HepG2 (cell line): ENCODE measurements around the gene TEAD4. TPM values are rescaled to one million over a fixed set of nuclear protein-coding genes. Genes with fewer than 3 reads are reported as not detected.
A peak's percentile ranks its signal among the peaks of the same experiment; 100 is the strongest.

ENCODE experiments used
- FOXK2 ChIP-seq: fragments of 450-650 bp; IDR thresholded peaks from 2 replicates; pipeline ENCODE4 v1.6.1; 2016
- FUBP1 ChIP-seq: sonication (generic); formaldehyde crosslinking; IDR thresholded peaks from 2 replicates; pipeline ENCODE4 v1.5.1; 2020; ENCODE audit warnings: missing genetic modification reagents, mild to moderate bottlenecking, borderline replicate concordance
- HDAC2 ChIP-seq: sonication (generic); formaldehyde crosslinking; IDR thresholded peaks from 2 replicates; pipeline ENCODE4 v1.4.0; 2020; ENCODE audit warnings: missing genetic modification reagents
- HNF1B ChIP-seq: sonication (generic); formaldehyde crosslinking; IDR thresholded peaks from 2 replicates; pipeline ENCODE4 v1.5.1; 2020; ENCODE audit warnings: mild to moderate bottlenecking, moderate library complexity, missing genetic modification reagents
- ISX ChIP-seq: sonication (generic); formaldehyde crosslinking; conservative IDR thresholded peaks from 2 replicates; pipeline ENCODE4 v1.5.0; 2020; ENCODE audit warnings: missing genetic modification reagents
- PAWR ChIP-seq: sonication (generic); formaldehyde crosslinking; IDR thresholded peaks from 2 replicates; pipeline ENCODE4 v1.4.0; 2020; ENCODE audit warnings: missing genetic modification reagents, mild to moderate bottlenecking, borderline replicate concordance
- RARA ChIP-seq: IDR thresholded peaks from 2 replicates; pipeline ENCODE4 v1.6.1; 2016; ENCODE audit warnings: missing genetic modification reagents, missing compliant biosample characterization
- RXRB ChIP-seq: IDR thresholded peaks from 2 replicates; pipeline ENCODE4 v1.6.1; 2016; ENCODE audit warnings: borderline replicate concordance, missing genetic modification reagents, missing compliant biosample characterization
- SETDB1 ChIP-seq: sonication (generic); formaldehyde crosslinking; IDR thresholded peaks from 2 replicates; pipeline ENCODE4 v1.5.1; 2020; ENCODE audit warnings: missing genetic modification reagents, mild to moderate bottlenecking, borderline replicate concordance
- ZHX2 ChIP-seq, 2 experiments: sonication (generic) in 1 of 2; formaldehyde crosslinking in 1 of 2; IDR thresholded peaks; 2 replicates each; pipeline versions ENCODE4 v1.6.1 to v1.9.0; 2014 to 2022; ENCODE audit warnings: antibody characterized with exemption in 1 of 2, borderline replicate concordance in 1 of 2, inconsistent platforms in 1 of 2, low read depth in 1 of 2, missing genetic modification reagents in 1 of 2
- ZKSCAN5 ChIP-seq: sonication (generic); formaldehyde crosslinking; IDR thresholded peaks from 2 replicates; pipeline ENCODE4 v1.5.1; 2020; ENCODE audit warnings: mild to moderate bottlenecking, missing genetic modification reagents
- ZNF225 ChIP-seq: sonication (generic); formaldehyde crosslinking; IDR thresholded peaks from 2 replicates; pipeline ENCODE4 v1.4.0; 2020; ENCODE audit warnings: mild to moderate bottlenecking, missing genetic modification reagents
- ZNF24 ChIP-seq: fragments of 450-650 bp; IDR thresholded peaks from 2 replicates; pipeline ENCODE4 v1.6.1; 2017; ENCODE audit warnings: antibody characterized with exemption, mild to moderate bottlenecking
- ZNF563 ChIP-seq: sonication (generic); formaldehyde crosslinking; IDR thresholded peaks from 2 replicates; pipeline ENCODE4 v1.8.0; 2022; ENCODE audit warnings: mild to moderate bottlenecking, moderate library complexity, missing genetic modification reagents
- ZNF687 ChIP-seq: sonication (generic); formaldehyde crosslinking; IDR thresholded peaks from 2 replicates; pipeline ENCODE4 v1.5.1; 2020; ENCODE audit warnings: mild to moderate bottlenecking, missing genetic modification reagents, moderate library complexity
- polyA plus RNA-seq, 8 experiments: library from polyadenylated mRNA; depleted of rRNA in 3 of 8; stranded (reverse) in 7 of 8; unstranded in 1 of 8; fragments of >200 nt; fragmentation: Illumina TruSeq in 4 of 8; extraction: Trizol in 4 of 8; gene quantifications; 2 replicates each; pipeline versions ENCODE4 v1.2.1 to v1.2.3, GENCODE V29; 2011 to 2016; ENCODE audit warnings: low read depth in 4 of 8, missing spikeins in 1 of 8, mixed read lengths in 1 of 8; ENCODE audit not compliant: insufficient read depth in 1 of 8
- total RNA-seq, 5 experiments: library from RNA; depleted of rRNA; stranded (reverse); fragments of >200 nt; fragmentation: Illumina TruSeq; extraction: Trizol; gene quantifications; 2 replicates each; pipeline ENCODE4 v1.2.3, GENCODE V29; 2016; ENCODE audit warnings: low read depth in 1 of 5

The TEAD4 gene
- total and polyA plus RNA-seq, 2 of the 13 experiments (the other 11 are each of a cell fraction or from before 2014, with no cell fraction given) = 45.0 to 69.4 TPM

GRCh38 chr12:3073438-3074250 is 114.4 kb downstream of the TEAD4 start (continued):
- TF ChIP-seq ZHX2 (IDR thresholded peaks at IDR 0.05; ENCODE audit: low read depth) (no peak), ZHX2 (CRISPR knock-in tag; IDR thresholded peaks at IDR 0.05; ENCODE audit: borderline replicate concordance) (no peak), ZNF24 (no peak), ZNF687 (CRISPR knock-in tag) (peak; percentile 17; the same call in 1 of the 2 replicates), FOXK2 (no peak), FUBP1 (no peak), PAWR (CRISPR knock-in tag) (no peak), RXRB (CRISPR knock-in tag) (no peak), HNF1B (peak; percentile 63), ZNF563 (CRISPR knock-in tag) (no peak), ZNF225 (CRISPR knock-in tag) (no peak), ZKSCAN5 (CRISPR knock-in tag) (no peak), SETDB1 (CRISPR knock-in tag) (no peak), RARA (no peak), HDAC2 (no peak), ISX (CRISPR knock-in tag) (no peak)
